Liver (tissue), 9 donors: Measurements from ENCODE around the gene PCNT. TPM values are rescaled to one million over a fixed set of nuclear protein-coding genes. Genes with fewer than 3 reads are reported as not detected.

Experiments used
- DNase-seq: peaks from one replicate; pipeline ENCODE4 v3.0.0-alpha.2; 2017; ENCODE audit warnings: low spot score
- H3K27ac ChIP-seq, 2 donors: one replicate each; pipeline ENCODE4 v1.7.0; 2013; ENCODE audit warnings: inconsistent platforms in 2 of 2, low read length in 2 of 2, control low read depth in 1 of 2, low read depth in 1 of 2, mild to moderate bottlenecking in 1 of 2
- H3K27me3 ChIP-seq, 4 donors: one replicate each; pipeline versions ENCODE4 v1.6.1 to v1.7.0; 2013; ENCODE audit warnings: low read length in 3 of 4, inconsistent platforms in 1 of 4, mild to moderate bottlenecking in 1 of 4, moderate library complexity in 1 of 4; ENCODE audit not compliant: control insufficient read depth in 4 of 4, insufficient read depth in 4 of 4
- H3K36me3 ChIP-seq, 4 donors: one replicate each; pipeline versions ENCODE4 v1.6.1 to v1.7.0; 2013; ENCODE audit warnings: low read length in 3 of 4, mild to moderate bottlenecking in 3 of 4, low read depth in 1 of 4, moderate library complexity in 1 of 4; ENCODE audit not compliant: control insufficient read depth in 4 of 4, insufficient read depth in 3 of 4
- H3K4me1 ChIP-seq, 4 donors: one replicate each; pipeline versions ENCODE4 v1.6.1 to v1.7.0; 2013; ENCODE audit warnings: low read length in 3 of 4, mild to moderate bottlenecking in 3 of 4, moderate library complexity in 1 of 4; ENCODE audit not compliant: control insufficient read depth in 4 of 4, insufficient read depth in 4 of 4
- H3K4me3 ChIP-seq, 3 donors: one replicate each; pipeline versions ENCODE4 v1.6.1 to v1.7.0; 2013; ENCODE audit warnings: low read length in 3 of 3, control low read depth in 1 of 3, low read depth in 1 of 3, mild to moderate bottlenecking in 1 of 3
- H3K9ac ChIP-seq, 2 donors: one replicate each; pipeline ENCODE4 v1.7.0; 2013; ENCODE audit warnings: low read length in 2 of 2, mild to moderate bottlenecking in 2 of 2, moderate library complexity in 2 of 2, control low read depth in 1 of 2, low read depth in 1 of 2
- H3K9me3 ChIP-seq, 4 donors: one replicate each; pipeline versions ENCODE4 v1.6.1 to v1.7.0; 2013; ENCODE audit warnings: low read length in 3 of 4; ENCODE audit not compliant: control insufficient read depth in 4 of 4
- EGR1 ChIP-seq, 2 donors: IDR thresholded peaks; 2 replicates each; pipeline ENCODE4 v1.6.1; 2016 to 2018; ENCODE audit warnings: antibody characterized with exemption in 2 of 2, low read depth in 2 of 2
- FOXA1 ChIP-seq: IDR thresholded peaks from 2 replicates; pipeline ENCODE4 v1.6.1; 2016; ENCODE audit warnings: antibody characterized with exemption
- FOXA2 ChIP-seq: IDR thresholded peaks from 2 replicates; pipeline ENCODE4 v1.6.1; 2016; ENCODE audit warnings: antibody characterized with exemption
- GABPA ChIP-seq, 2 donors: IDR thresholded peaks in 1 of 2; conservative IDR thresholded peaks in 1 of 2; 2 replicates each; pipeline ENCODE4 v1.6.1; 2016; ENCODE audit warnings: antibody characterized with exemption in 2 of 2, mild to moderate bottlenecking in 1 of 2, moderate library complexity in 1 of 2
- HNF4A ChIP-seq, 2 donors: conservative IDR thresholded peaks; 2 replicates each; pipeline ENCODE4 v1.6.1; 2016; ENCODE audit warnings: antibody characterized with exemption in 2 of 2, mild to moderate bottlenecking in 2 of 2
- HNF4G ChIP-seq: IDR thresholded peaks from 2 replicates; pipeline ENCODE4 v1.6.1; 2016; ENCODE audit warnings: antibody characterized with exemption
- JUND ChIP-seq, 2 donors: IDR thresholded peaks; 2 replicates each; pipeline ENCODE4 v1.6.1; 2016; ENCODE audit warnings: antibody characterized with exemption in 2 of 2
- NR2F2 ChIP-seq: IDR thresholded peaks from 2 replicates; pipeline ENCODE4 v1.6.1; 2016; ENCODE audit warnings: antibody characterized with exemption
- RAD21 ChIP-seq, 2 donors: IDR thresholded peaks; 2 replicates each; pipeline ENCODE4 v1.6.1; 2016; ENCODE audit warnings: antibody characterized with exemption in 2 of 2, mild to moderate bottlenecking in 2 of 2
- RXRA ChIP-seq, 2 donors: IDR thresholded peaks; 2 replicates each; pipeline ENCODE4 v1.6.1; 2017 to 2018; ENCODE audit warnings: antibody characterized with exemption in 2 of 2, mild to moderate bottlenecking in 1 of 2
- SP1 ChIP-seq: IDR thresholded peaks from 2 replicates; pipeline ENCODE4 v1.6.1; 2018; ENCODE audit warnings: antibody characterized with exemption, mild to moderate bottlenecking
- TAF1 ChIP-seq: conservative IDR thresholded peaks from 2 replicates; pipeline ENCODE4 v1.6.1; 2016; ENCODE audit warnings: antibody characterized with exemption, mild to moderate bottlenecking
- YY1 ChIP-seq: IDR thresholded peaks from 2 replicates; pipeline ENCODE4 v1.6.1; 2016; ENCODE audit warnings: antibody characterized with exemption, mild to moderate bottlenecking
- WGBS: extraction: QIAGEN DNeasy Blood & Tissue Kit; methylation state at CpG from one replicate; pipeline ENCODE4 v1.1.7; 2013; 5-methylcytosine and 5-hydroxymethylcytosine counted together
- polyA plus RNA-seq, 2 donors: library from polyadenylated mRNA; stranded (reverse) in 1 of 2; unstranded in 1 of 2; fragments of 200-250 nt in 1 of 2; fragments of >200 nt in 1 of 2; fragmentation: Nextera tagmentation in 1 of 2; extraction: Ambion mirVana in 1 of 2; gene quantifications; one replicate each; pipeline versions ENCODE4 v1.2.1 to v1.2.3, GENCODE V29; 2013 to 2015
- total RNA-seq, 2 donors: library from RNA; depleted of rRNA; stranded (reverse); fragments of >200 nt; gene quantifications; one replicate each; pipeline ENCODE4 v1.2.3, GENCODE V29; 2014
- TF ChIP-seq, protein P1 (sequence below): IDR thresholded peaks from 2 replicates; pipeline ENCODE4 v1.6.1; 2016; ENCODE audit warnings: antibody characterized with exemption, mild to moderate bottlenecking
- TF ChIP-seq, protein P2 (sequence below): IDR thresholded peaks from 2 replicates; pipeline ENCODE4 v1.6.1; 2016; ENCODE audit warnings: antibody characterized with exemption
- TF ChIP-seq, protein P3 (sequence below): fragments of 150-350 bp; IDR thresholded peaks from 2 replicates; pipeline ENCODE4 v1.5.1; 2017; ENCODE audit warnings: improper control_type of control experiment, low read depth, low read length; ENCODE audit not compliant: missing input control
- TF ChIP-seq, protein P4 (sequence below): IDR thresholded peaks from 2 replicates; pipeline ENCODE4 v1.6.1; 2016; ENCODE audit warnings: antibody characterized with exemption
- TF ChIP-seq, protein P5 (sequence below): IDR thresholded peaks from 2 replicates; pipeline ENCODE4 v1.6.1; 2016; ENCODE audit warnings: antibody characterized with exemption
- donor health status: healthy.
- donor health status: healthy.
- donor health status: healthy.
- donor health status: healthy.
- donor health status: healthy.

PCNT gene
- total and polyA plus RNA-seq, 4 donors = 6.7 to 36.8 (median 15.2) TPM

DNA sequence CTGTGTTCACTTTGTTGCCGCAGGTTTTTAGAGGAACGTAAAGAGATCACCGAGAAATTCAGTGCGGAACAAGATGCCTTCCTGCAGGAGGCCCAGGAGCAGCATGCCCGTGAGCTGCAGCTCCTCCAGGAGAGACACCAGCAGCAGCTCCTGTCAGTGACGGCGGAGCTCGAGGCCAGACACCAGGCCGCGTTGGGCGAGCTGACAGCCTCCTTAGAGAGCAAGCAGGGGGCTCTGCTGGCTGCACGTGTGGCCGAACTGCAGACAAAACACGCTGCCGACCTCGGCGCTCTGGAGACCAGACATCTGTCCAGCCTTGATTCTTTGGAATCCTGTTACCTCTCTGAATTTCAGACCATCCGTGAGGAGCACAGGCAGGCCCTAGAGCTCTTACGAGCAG, 42.6 kb downstream of the PCNT start:
- no peak overlapping the region for H3K4me3 ChIP-seq
- WGBS = 91% methylated on average over 19 of the region's 19 CpGs
- no peak for DNase-seq
- H3K9ac ChIP-seq = no peak overlapping the region
- H3K27ac ChIP-seq = no peak overlapping the region
- H3K9me3 ChIP-seq = no peaks in the 10 kb centered on the region
- H3K27me3 ChIP-seq = no peaks in the 10 kb centered on the region
- H3K4me1 ChIP-seq = no peaks in the 10 kb centered on the region
- TF ChIP-seq, protein P1, sequence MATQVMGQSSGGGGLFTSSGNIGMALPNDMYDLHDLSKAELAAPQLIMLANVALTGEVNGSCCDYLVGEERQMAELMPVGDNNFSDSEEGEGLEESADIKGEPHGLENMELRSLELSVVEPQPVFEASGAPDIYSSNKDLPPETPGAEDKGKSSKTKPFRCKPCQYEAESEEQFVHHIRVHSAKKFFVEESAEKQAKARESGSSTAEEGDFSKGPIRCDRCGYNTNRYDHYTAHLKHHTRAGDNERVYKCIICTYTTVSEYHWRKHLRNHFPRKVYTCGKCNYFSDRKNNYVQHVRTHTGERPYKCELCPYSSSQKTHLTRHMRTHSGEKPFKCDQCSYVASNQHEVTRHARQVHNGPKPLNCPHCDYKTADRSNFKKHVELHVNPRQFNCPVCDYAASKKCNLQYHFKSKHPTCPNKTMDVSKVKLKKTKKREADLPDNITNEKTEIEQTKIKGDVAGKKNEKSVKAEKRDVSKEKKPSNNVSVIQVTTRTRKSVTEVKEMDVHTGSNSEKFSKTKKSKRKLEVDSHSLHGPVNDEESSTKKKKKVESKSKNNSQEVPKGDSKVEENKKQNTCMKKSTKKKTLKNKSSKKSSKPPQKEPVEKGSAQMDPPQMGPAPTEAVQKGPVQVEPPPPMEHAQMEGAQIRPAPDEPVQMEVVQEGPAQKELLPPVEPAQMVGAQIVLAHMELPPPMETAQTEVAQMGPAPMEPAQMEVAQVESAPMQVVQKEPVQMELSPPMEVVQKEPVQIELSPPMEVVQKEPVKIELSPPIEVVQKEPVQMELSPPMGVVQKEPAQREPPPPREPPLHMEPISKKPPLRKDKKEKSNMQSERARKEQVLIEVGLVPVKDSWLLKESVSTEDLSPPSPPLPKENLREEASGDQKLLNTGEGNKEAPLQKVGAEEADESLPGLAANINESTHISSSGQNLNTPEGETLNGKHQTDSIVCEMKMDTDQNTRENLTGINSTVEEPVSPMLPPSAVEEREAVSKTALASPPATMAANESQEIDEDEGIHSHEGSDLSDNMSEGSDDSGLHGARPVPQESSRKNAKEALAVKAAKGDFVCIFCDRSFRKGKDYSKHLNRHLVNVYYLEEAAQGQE = no peak
- TF ChIP-seq FOXA1 = no peak
- TF ChIP-seq TAF1 = no peak
- no peak for TF ChIP-seq NR2F2
- TF ChIP-seq JUND (IDR thresholded peaks at IDR 0.05) = no peak
- TF ChIP-seq EGR1 (IDR thresholded peaks at IDR 0.05; ENCODE audit: low read depth in 2 of 2) = no peak
- TF ChIP-seq RAD21 (IDR thresholded peaks at IDR 0.05) = no peak
- no peak for TF ChIP-seq YY1
- TF ChIP-seq, protein P2, sequence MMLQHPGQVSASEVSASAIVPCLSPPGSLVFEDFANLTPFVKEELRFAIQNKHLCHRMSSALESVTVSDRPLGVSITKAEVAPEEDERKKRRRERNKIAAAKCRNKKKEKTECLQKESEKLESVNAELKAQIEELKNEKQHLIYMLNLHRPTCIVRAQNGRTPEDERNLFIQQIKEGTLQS = no peak
- TF ChIP-seq, protein P3, sequence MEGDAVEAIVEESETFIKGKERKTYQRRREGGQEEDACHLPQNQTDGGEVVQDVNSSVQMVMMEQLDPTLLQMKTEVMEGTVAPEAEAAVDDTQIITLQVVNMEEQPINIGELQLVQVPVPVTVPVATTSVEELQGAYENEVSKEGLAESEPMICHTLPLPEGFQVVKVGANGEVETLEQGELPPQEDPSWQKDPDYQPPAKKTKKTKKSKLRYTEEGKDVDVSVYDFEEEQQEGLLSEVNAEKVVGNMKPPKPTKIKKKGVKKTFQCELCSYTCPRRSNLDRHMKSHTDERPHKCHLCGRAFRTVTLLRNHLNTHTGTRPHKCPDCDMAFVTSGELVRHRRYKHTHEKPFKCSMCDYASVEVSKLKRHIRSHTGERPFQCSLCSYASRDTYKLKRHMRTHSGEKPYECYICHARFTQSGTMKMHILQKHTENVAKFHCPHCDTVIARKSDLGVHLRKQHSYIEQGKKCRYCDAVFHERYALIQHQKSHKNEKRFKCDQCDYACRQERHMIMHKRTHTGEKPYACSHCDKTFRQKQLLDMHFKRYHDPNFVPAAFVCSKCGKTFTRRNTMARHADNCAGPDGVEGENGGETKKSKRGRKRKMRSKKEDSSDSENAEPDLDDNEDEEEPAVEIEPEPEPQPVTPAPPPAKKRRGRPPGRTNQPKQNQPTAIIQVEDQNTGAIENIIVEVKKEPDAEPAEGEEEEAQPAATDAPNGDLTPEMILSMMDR = no peak
- no peak for TF ChIP-seq RXRA (IDR thresholded peaks at IDR 0.05)
- no peak for TF ChIP-seq HNF4G
- TF ChIP-seq, protein P4, sequence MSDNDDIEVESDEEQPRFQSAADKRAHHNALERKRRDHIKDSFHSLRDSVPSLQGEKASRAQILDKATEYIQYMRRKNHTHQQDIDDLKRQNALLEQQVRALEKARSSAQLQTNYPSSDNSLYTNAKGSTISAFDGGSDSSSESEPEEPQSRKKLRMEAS = no peak
- TF ChIP-seq, protein P5, sequence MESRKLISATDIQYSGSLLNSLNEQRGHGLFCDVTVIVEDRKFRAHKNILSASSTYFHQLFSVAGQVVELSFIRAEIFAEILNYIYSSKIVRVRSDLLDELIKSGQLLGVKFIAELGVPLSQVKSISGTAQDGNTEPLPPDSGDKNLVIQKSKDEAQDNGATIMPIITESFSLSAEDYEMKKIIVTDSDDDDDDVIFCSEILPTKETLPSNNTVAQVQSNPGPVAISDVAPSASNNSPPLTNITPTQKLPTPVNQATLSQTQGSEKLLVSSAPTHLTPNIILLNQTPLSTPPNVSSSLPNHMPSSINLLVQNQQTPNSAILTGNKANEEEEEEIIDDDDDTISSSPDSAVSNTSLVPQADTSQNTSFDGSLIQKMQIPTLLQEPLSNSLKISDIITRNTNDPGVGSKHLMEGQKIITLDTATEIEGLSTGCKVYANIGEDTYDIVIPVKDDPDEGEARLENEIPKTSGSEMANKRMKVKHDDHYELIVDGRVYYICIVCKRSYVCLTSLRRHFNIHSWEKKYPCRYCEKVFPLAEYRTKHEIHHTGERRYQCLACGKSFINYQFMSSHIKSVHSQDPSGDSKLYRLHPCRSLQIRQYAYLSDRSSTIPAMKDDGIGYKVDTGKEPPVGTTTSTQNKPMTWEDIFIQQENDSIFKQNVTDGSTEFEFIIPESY = no peak
- TF ChIP-seq GABPA (IDR thresholded peaks at IDR 0.05 in 1 of 2, conservative IDR thresholded peaks at IDR 0.05 in 1 of 2) = no peak
- no peak for TF ChIP-seq SP1
- no peak for TF ChIP-seq FOXA2
- peaks cover 7 to 45% (median 25%) of the 10 kb centered on the region in 4 donors for H3K36me3 ChIP-seq

DNA sequence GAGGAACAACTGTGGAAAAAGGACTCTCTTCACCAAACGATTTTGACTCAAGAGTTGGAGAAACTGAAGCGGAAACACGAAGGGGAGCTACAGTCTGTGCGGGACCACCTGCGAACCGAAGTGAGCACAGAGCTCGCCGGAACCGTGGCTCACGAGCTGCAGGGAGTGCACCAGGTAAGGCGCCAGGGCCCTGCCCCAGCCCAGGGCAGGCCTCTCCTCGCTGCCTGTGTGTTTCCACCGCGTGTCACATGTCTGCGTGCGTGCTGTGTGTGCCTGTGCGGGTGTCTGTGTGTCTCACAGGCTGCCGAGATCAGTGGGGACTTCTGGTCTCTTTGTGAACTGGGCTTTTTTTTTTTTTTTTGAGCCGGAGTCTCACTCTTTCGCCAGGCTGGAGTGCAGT, 43.0 kb downstream of the PCNT start:
- Histone ChIP-seq H3K4me3 (no peak overlapping the region), H3K36me3 (peaks cover 7 to 44% (median 24%) of the 10 kb centered on the region in 4 donors)
- WGBS = 98% methylated on average over 20 of the region's 20 CpGs

More for the DNA sequence above, 43.0 kb downstream of the PCNT start:
- H3K27me3 ChIP-seq = no peaks in the 10 kb centered on the region
- no peak for DNase-seq
- no peaks in the 10 kb centered on the region for H3K4me1 ChIP-seq
- TF ChIP-seq GABPA (IDR thresholded peaks at IDR 0.05 in 1 of 2, conservative IDR thresholded peaks at IDR 0.05 in 1 of 2) = no peak
- no peak for TF ChIP-seq HNF4A (conservative IDR thresholded peaks at IDR 0.05)
- no peak for TF ChIP-seq FOXA1
- TF ChIP-seq, protein P2 = no peak
- TF ChIP-seq, protein P3 = no peak
- TF ChIP-seq SP1 = no peak
- TF ChIP-seq JUND (IDR thresholded peaks at IDR 0.05) = no peak
- H3K27ac ChIP-seq = no peak overlapping the region
- no peak overlapping the region for H3K9ac ChIP-seq
- H3K9me3 ChIP-seq = no peaks in the 10 kb centered on the region
